ENCODE measurements around the gene RAD51B. TPM values are rescaled to one million over a fixed set of nuclear protein-coding genes. Genes with fewer than 3 reads are reported as not detected.
A peak's percentile ranks its signal among the peaks of the same experiment; 100 is the strongest.

Gene RAD51B
- total and polyA plus RNA-seq, 2 of the 13 experiments (the other 11 are each of a cell fraction or from before 2014, with no cell fraction given) = 7.0 to 9.5 TPM

- no TSS peak for BruUV-seq (replicated peaks)
- H4K20me1 ChIP-seq (ENCODE audit: insufficient read depth, low read length) = no peaks in the 10 kb centered on the region
- H3K79me2 ChIP-seq (ENCODE audit: insufficient read depth, low read length) = no peaks in the 10 kb centered on the region
- H3K27ac ChIP-seq (ENCODE audit: extremely low read length, insufficient read depth, low read length) = no peak overlapping the region
- no peak overlapping the region for H2AFZ ChIP-seq (ENCODE audit: low read length)
- WGBS (ENCODE audit: low lambda C conversion rate) = 69% methylated on average over 8 of the region's 8 CpGs
- peaks cover 69% of the 10 kb centered on the region for H3K4me1 ChIP-seq (ENCODE audit: insufficient read depth, low read length)
- H3K36me3 ChIP-seq (replicated peaks in 1 of 2; ENCODE audit: control insufficient read depth in 1 of 2, insufficient read depth in 2 of 2, low read length in 2 of 2) = no peaks in the 10 kb centered on the region
- H3K4me3 ChIP-seq (replicated peaks in 1 of 3; ENCODE audit: insufficient read depth in 1 of 3, low read depth in 2 of 3, low read length in 3 of 3) = no peak overlapping the region
- intact Hi-C loops (cut with micrococcal nuclease; ENCODE audit: unreplicated experiment) = no loop called here
- ATAC-seq = peak; percentile 76
- no peaks in the 10 kb centered on the region for H3K27me3 ChIP-seq (ENCODE audit: control insufficient read depth in 1 of 2, insufficient read depth in 2 of 2, low read length in 2 of 2)
- in situ Hi-C loops (cut with HindIII; ENCODE audit: extremely low pct_ligation_motif_present, low pct_unique_long_range_greater_than_20kb) = no loop called here
- FAIRE-seq = no peak
- peaks cover 10% of the 10 kb centered on the region; the same call in 1 of the 2 replicates for H3K9me3 ChIP-seq (ENCODE audit: low read length)
- ChIA-PET POLR2A (no interaction called here), CTCF (ENCODE audit: low intra/inter-chr PET ratio, low total read pairs) (interaction anchor here (1.3 kb wide), 1 partner anchor 362 kb away, joined by 4 read pairs; no protein-coding TSS in a partner anchor)
- DNase-seq (ENCODE audit: low spot score) = peak; percentile 50
- H3K4me2 ChIP-seq (ENCODE audit: low read depth, low read length) = no peak overlapping the region
- no peak overlapping the region for H3K9ac ChIP-seq (ENCODE audit: insufficient read depth, low read depth, low read length)
- no peak for TF ChIP-seq GMEB2 (CRISPR knock-in tag; IDR thresholded peaks at IDR 0.05; ENCODE audit: low read depth)
- TF ChIP-seq ZFY (CRISPR knock-in tag; IDR thresholded peaks at IDR 0.05) = no peak
- TF ChIP-seq ZNF687 (CRISPR knock-in tag; IDR thresholded peaks at IDR 0.05) = peak; percentile 34
- no peak for TF ChIP-seq ZBTB42 (CRISPR knock-in tag; IDR thresholded peaks at IDR 0.05)
- TF ChIP-seq GATA4 (IDR thresholded peaks at IDR 0.05; ENCODE audit: borderline replicate concordance, low read depth) = no peak
- TF ChIP-seq GFI1 (CRISPR knock-in tag; IDR thresholded peaks at IDR 0.05; ENCODE audit: borderline replicate concordance) = no peak
- TF ChIP-seq RFX1 (IDR thresholded peaks at IDR 0.05) = no peak
- TF ChIP-seq RAD21 (CRISPR knock-in tag; IDR thresholded peaks at IDR 0.05) = peak; percentile 45
- TF ChIP-seq AGO2 (optimal IDR thresholded peaks at IDR 0.05; ENCODE audit: low read depth, low read length) = no peak
- TF ChIP-seq ZFP91 (CRISPR knock-in tag; IDR thresholded peaks at IDR 0.05; ENCODE audit: borderline replicate concordance) = no peak
- TF ChIP-seq ZNF205 (CRISPR knock-in tag; IDR thresholded peaks at IDR 0.05) = no peak
- peak; percentile 20; the same call in 1 of the 2 replicates for TF ChIP-seq TFE3 (CRISPR knock-in tag; IDR thresholded peaks at IDR 0.05)
- TF ChIP-seq KAT2B (IDR thresholded peaks at IDR 0.05; ENCODE audit: borderline replicate concordance, low read depth, low read length) = no peak
- TF ChIP-seq ZKSCAN1 (IDR thresholded peaks at IDR 0.05; ENCODE audit: low read length) = no peak
- peak; percentile 60 for TF ChIP-seq STAG1 (CRISPR knock-in tag; IDR thresholded peaks at IDR 0.05)
- TF ChIP-seq GLMP (CRISPR knock-in tag; IDR thresholded peaks at IDR 0.05; ENCODE audit: borderline replicate concordance) = no peak
Measured at GRCh38 chr14:68610251-68610793, 790.7 kb downstream of the RAD51B start.

Data from HepG2 (cell line).